Endometrial microvascular endothelial cells (primary cell): Measurements from ENCODE around the gene PHLDB3. TPM values are rescaled to one million over a fixed set of nuclear protein-coding genes. Genes with fewer than 3 reads are reported as not detected.
"Not testable (repeated sequence)": the region's sequence is repeated elsewhere in the genome, so short reads cannot be mapped to it uniquely, and the experiment has no call there.

Experiments
- in situ Hi-C: cut with HindIII; loops from 2 replicates; pipeline ENCODE4 v1.10.0; 2017; ENCODE audit warnings: low sequenced_read_pairs, low pct_unique_long_range_greater_than_20kb; ENCODE audit errors: inconsistent ontology term
- total RNA-seq: library from RNA; depleted of rRNA; stranded (reverse); fragments of >200 nt; gene quantifications from one replicate; pipeline ENCODE4 v1.2.3, GENCODE V29; 2015; ENCODE audit errors: inconsistent ontology term

Gene PHLDB3
- 4.4 TPM for total RNA-seq

GRCh38 chr19:43504426-43505185, at the start of gene PHLDB3:
TSS of gene PHLDB3 (minus strand) at chr19:43504746. CDS start at chr19:43504118, 628 bp downstream.
- in situ Hi-C loops, result no loop called here

DNA sequence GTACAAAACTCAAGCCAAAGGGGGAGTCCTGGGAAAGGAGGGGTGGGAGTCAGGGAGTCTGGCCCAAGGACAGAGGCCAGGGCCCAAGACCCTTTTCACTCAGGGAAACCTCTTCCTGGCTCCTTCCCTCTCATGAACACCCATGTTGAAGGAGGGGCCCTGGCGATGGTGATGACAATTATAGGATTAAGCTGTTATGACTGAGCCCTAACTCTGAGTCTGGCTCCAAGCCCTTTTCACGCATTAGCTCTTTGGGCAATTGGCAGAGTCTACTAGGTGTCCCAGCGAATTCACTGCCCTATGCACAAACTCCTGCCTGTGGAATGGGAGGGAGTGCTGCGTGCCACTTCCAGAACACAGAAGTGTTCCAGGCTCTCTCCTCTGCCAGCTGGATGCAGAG, 49.1 kb upstream of the PHLDB3 start:
- in situ Hi-C loops, result no loop called here

GRCh38 chr19:43552616-43553015, 48.1 kb upstream of the PHLDB3 start:
- in situ Hi-C loops, result no loop called here

GRCh38 chr19:43552198-43552450, 47.6 kb upstream of the PHLDB3 start:
- in situ Hi-C loops, result no loop called here

DNA sequence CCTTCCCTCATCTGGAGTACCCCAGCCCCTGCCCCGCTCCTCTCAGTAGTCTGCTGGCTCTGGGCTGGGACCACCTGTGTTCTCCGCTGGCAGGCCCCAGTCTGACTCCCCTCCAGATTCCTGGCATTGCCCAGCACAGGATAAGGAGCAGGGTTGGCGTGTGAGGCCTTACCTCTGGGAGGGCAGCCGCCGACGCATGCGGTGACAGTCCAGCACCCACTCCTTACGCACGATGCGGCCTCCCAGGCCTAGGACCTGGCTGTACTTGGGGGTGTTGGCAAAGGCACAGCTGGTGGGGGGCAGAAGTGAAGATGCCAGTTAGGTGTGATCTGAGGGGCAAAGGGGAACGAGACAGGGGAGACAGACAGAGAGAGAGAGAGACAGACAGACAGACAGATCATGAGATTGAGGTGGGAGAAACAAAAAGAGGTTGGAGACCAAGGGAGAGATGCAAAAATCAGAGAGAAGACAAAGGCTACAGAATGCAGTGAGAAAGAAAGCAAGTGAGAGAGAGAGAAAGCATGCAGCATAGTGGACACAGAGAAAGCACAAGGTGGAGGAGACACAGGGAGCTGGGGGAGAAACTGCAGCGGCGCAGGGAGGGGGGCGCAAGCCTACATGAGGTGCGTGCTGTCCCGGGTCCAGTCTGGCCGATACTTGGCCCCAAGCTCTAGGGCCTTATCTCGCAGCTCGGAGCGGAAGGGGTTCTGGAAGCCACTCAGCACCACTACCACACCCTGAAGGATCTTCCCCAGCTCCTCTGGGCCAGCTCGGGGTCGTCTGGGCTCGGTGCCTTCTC, 47.1 kb upstream of the PHLDB3 start:
- in situ Hi-C loops, result no loop called here

GRCh38 chr19:43548706-43549105, 44.2 kb upstream of the PHLDB3 start:
- in situ Hi-C loops, result no loop called here

- in situ Hi-C loops, result not testable (repeated sequence)
Observed at GRCh38 chr19:43547926-43548325, 43.4 kb upstream of the PHLDB3 start.

DNA sequence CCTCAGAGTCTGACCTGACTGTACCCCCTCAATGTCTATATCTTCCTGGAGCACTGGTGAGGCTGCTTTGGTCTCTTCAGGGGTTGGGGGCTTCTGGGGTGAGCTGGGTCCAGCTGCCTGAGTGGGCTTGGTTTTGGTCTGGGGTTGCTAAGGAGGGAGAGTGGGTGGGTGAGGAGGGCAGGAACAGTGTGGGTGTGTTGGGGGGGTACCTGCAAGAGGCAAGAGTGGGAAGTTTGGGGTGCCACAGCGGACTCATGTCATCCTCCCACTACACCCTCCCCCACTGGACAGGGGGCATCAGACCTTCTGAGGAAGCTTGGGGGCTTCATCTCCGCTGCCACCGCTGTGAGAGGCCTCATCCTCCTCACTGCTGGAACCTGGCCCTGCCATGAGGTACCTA, 42.0 kb upstream of the PHLDB3 start:
- in situ Hi-C loops, result no loop called here

GRCh38 chr19:43545981-43546380, 41.4 kb upstream of the PHLDB3 start:
- in situ Hi-C loops, result no loop called here

GRCh38 chr19:43545276-43545675, 40.7 kb upstream of the PHLDB3 start:
- in situ Hi-C loops, result no loop called here

- in situ Hi-C loops, result no loop called here
Observed at GRCh38 chr19:43544077-43544476, 39.5 kb upstream of the PHLDB3 start.

DNA sequence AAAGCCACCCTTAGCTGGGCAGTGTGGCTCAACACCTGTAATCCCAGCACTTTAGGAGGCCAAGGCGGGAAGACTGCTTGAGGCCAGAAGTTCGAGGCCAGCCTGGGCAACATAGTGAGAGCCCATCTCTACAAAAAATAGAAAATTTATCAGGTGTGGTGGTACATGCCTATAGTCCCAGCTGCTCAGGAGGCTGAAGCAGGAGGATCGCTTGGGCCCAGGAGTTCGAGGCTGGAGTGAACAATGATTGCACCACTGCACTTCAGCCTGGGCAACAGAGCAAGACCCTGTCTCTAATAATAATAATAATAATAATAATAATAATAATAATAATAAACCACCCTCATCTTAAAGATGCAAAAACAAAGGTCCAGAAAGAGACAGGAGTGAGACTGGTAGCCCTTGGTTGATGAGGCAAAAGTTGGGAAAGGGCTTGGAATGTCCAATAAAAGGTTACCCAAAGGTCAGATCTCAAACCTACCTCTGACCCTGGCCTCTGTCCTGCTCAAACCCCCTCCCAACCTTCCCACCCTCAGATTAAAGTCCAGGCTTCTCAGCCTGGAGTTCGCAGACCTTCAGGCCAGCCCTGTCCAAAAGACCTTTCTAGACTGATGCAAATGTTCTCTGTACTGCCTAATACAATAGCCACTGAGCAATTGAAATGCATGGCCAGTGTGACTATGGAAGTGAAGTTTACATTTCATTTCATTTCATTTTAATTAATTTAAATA, 37.5 kb upstream of the PHLDB3 start:
- in situ Hi-C loops, result no loop called here

DNA sequence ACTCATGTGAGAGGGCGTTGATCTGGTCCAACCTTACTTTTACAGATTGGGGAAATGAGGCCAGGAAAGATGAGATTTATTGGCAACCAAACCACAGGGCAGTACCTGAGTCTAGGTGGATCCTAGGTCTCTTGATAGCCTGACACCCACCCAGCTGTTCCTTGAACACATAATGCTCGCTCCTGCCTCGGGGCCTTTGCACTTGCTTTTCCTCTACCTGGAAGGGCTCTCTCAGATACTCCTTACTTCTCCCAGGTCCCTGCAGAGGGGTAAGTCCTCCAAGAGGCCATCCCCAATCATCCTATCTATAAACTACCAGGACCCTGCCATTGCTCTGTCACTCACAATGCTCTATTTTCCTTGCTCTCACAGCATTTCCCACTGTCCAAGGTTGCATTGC, 35.8 kb upstream of the PHLDB3 start:
- in situ Hi-C loops, result no loop called here

GRCh38 chr19:43538922-43539321, 34.4 kb upstream of the PHLDB3 start:
- in situ Hi-C loops, result no loop called here

- in situ Hi-C loops, result no loop called here
Observed at GRCh38 chr19:43534816-43535761, 30.5 kb upstream of the PHLDB3 start.

- in situ Hi-C loops, result no loop called here
Observed at GRCh38 chr19:43534305-43534815, 29.8 kb upstream of the PHLDB3 start.

DNA sequence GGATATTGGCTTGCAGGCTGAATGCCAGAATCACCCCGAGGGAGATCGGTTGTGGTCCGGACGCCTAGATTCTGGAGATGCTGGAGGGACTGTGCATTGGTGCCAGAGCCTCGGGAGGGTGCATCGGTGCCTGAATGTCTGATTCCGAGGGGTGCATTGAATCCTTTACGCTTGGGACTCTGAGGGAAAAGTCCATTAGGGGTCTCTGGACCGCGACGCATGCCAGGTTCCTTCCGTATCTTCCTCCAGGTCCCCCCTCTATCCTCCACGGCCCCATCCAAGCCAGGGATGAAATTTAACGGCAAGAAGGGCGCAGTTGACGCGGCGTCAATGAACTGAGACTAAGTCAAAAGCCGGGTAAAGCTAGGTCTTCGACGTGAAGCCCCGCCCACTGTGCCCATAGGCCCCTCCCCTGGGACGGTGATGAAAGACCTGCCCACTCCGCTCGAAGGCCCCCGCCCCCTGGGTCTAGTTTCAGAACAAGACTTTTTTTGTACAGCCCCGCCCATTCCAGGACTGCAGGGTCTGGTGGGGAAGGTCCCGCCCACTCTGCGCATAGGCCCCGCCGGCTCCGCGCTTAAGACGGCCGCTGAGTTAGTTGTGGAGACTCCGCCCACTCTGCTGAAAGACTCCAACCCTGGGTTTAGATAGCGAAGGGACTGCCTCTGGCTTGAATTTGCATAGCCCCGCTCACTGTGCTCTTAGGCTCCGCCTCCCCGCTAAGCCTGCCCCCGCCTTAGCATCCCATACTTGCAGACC, 29.2 kb upstream of the PHLDB3 start:
- in situ Hi-C loops, result no loop called here

GRCh38 chr19:43532962-43533545, 28.5 kb upstream of the PHLDB3 start, which contains the start of gene ZNF575:
TSS of gene ZNF575 (plus strand) at chr19:43533188. CDS start at chr19:43534423, 1,235 bp downstream.
- in situ Hi-C loops, result no loop called here
